A549 (cell line): ENCODE results near the gene ITGA11. TPM values are rescaled to one million over a fixed set of nuclear protein-coding genes. Genes with fewer than 3 reads are reported as not detected.

Source experiments
- ATAC-seq, 2 experiments: fragments of 200-7000 bp in 1 of 2; fragments of >200 bp in 1 of 2; cut with Nextera tagmentation in 1 of 2; cut with Tn5 transposase in 1 of 2; 3 replicates each; pipeline versions ENCODE4 v1.8.0 to v1.9.1; 2018 to 2020; ENCODE audit warnings: mild to moderate bottlenecking in 1 of 2, moderate library complexity in 1 of 2
- CTCF ChIA-PET: fragments of 300-600 bp; sonication (Branson Sonifier 250); formaldehyde crosslinking; extraction: SDS; loops from one replicate; lab custom pipeline; 2021; ENCODE audit warnings: antibody characterized with exemption, inconsistent platforms; lab: Yijun Ruan, JAX
- POLR2A ChIA-PET: fragments of 350-600 bp; formaldehyde crosslinking; extraction: SDS; loops from one replicate; lab custom pipeline; 2021; ENCODE audit warnings: antibody characterized with exemption, inconsistent platforms; lab: Yijun Ruan, JAX
- DNase-seq, 2 experiments: peaks; one replicate each; pipeline versions ENCODE4 v3.0.0 to v3.0.0-alpha.2; 2011 to 2016; ENCODE audit warnings: low read depth in 1 of 2, low spot score in 1 of 2
- FAIRE-seq: peaks from 2 replicates; lab custom pipeline; 2011; peaks lifted over from hg19 to GRCh38; lab: Jason Lieb, UNC
- H3K27ac ChIP-seq, 2 experiments: fragments of >200 bp; sonication (Bioruptor Twin); formaldehyde crosslinking; 3 replicates each; pipeline ENCODE4 v1.5.1; 2016 to 2017
- H3K4me1 ChIP-seq: fragments of >200 bp; sonication (Bioruptor Twin); formaldehyde crosslinking; 3 replicates; pipeline ENCODE4 v1.6.1; 2016
- H3K4me2 ChIP-seq: fragments of >200 bp; sonication (Bioruptor Twin); formaldehyde crosslinking; 3 replicates; pipeline ENCODE4 v1.6.1; 2016
- H3K4me3 ChIP-seq: fragments of >200 bp; sonication (Bioruptor Twin); formaldehyde crosslinking; 3 replicates; pipeline ENCODE4 v1.5.1; 2016
- H3K9me3 ChIP-seq: fragments of >200 bp; sonication (Bioruptor Twin); formaldehyde crosslinking; 3 replicates; pipeline ENCODE4 v1.6.1; 2016
- EHF ChIP-seq: fragments of 250-450 bp; sonication (Bioruptor Pico); IDR thresholded peaks from 2 replicates; pipeline ENCODE4 v1.5.0; 2020; ENCODE audit warnings: mild to moderate bottlenecking
- FOXS1 ChIP-seq: fragments of 250-450 bp; sonication (Bioruptor Pico); IDR thresholded peaks from 2 replicates; pipeline ENCODE4 v1.5.0; 2020; ENCODE audit warnings: mild to moderate bottlenecking, moderate library complexity
- HOXA7 ChIP-seq: fragments of 250-450 bp; sonication (Bioruptor Pico); IDR thresholded peaks from 2 replicates; pipeline ENCODE4 v1.5.0; 2020; ENCODE audit warnings: mild to moderate bottlenecking, moderate library complexity
- MAFK ChIP-seq: fragments of 450-650 bp; IDR thresholded peaks from 2 replicates; pipeline ENCODE4 v1.6.1; 2014; ENCODE audit not compliant: partially characterized antibody
- RAD21 ChIP-seq, 2 experiments: fragments of >200 bp in 1 of 2; sonication (Bioruptor Twin) in 1 of 2; formaldehyde crosslinking in 1 of 2; IDR thresholded peaks in 1 of 2; conservative IDR thresholded peaks in 1 of 2; 2 replicates in 1 of 2; 3 replicates in 1 of 2; pipeline ENCODE4 v1.6.1; 2012 to 2018; ENCODE audit warnings: inconsistent platforms in 1 of 2
- ZFP36 ChIP-seq: fragments of 450-650 bp; IDR thresholded peaks from 2 replicates; pipeline ENCODE4 v1.6.1; 2014; ENCODE audit warnings: borderline replicate concordance; ENCODE audit not compliant: partially characterized antibody
- WGBS: methylation state at CpG from one replicate; pipeline ENCODE4 v1.1.6; 2017; ENCODE audit errors: missing lambda C conversion rate; 5-methylcytosine and 5-hydroxymethylcytosine counted together
- polyA plus RNA-seq, 4 experiments: library from polyadenylated mRNA; depleted of rRNA in 3 of 4; stranded (reverse); fragments of >200 nt; fragmentation: RNase III in 1 of 4; extraction: RNeasy Plus Mini Kit Qiagen cat#74134 plus additional on column Dnase treatment in 1 of 4; gene quantifications; 2 replicates in 3 of 4; 3 replicates in 1 of 4; pipeline ENCODE4 v1.2.3, GENCODE V29; 2011 to 2017
- TF ChIP-seq, protein P1 (sequence below): fragments of 450-650 bp; IDR thresholded peaks from 2 replicates; pipeline ENCODE4 v1.6.1; 2014; ENCODE audit warnings: antibody characterized with exemption
- TF ChIP-seq, protein P2 (sequence below): fragments of 250-450 bp; sonication (Bioruptor Pico); IDR thresholded peaks from 2 replicates; pipeline ENCODE4 v1.5.0; 2020; ENCODE audit warnings: low read depth, mild to moderate bottlenecking, moderate library complexity
- TF ChIP-seq, protein P3 (sequence below): IDR thresholded peaks from 2 replicates; pipeline ENCODE4 v1.6.1; 2012

Gene ITGA11
- polyA plus RNA-seq, 2 of the 4 experiments (the other 2 are of a cell fraction): 8.3 to 17.2 TPM

DNA sequence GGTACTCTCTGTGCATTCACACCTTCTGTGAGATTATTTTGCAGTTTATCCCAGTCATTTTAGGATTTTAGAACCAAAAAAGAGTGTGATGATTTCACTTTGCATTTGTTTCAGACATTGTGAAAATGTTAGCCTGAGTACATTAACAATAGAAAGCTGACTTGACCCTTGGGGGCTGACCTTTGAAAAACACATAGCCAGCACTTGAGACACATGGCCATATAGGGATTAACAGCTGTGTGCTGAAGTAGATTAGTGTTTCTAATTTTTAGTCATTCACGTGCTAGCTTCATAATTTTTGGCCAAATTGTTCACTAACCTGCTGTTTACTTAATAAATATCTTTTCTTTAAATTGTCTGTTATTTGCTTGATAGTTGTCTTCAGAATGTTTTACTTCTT is 151.0 kb downstream of the ITGA11 start:
- TF ChIP-seq, protein P1, sequence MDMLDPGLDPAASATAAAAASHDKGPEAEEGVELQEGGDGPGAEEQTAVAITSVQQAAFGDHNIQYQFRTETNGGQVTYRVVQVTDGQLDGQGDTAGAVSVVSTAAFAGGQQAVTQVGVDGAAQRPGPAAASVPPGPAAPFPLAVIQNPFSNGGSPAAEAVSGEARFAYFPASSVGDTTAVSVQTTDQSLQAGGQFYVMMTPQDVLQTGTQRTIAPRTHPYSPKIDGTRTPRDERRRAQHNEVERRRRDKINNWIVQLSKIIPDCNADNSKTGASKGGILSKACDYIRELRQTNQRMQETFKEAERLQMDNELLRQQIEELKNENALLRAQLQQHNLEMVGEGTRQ: no peak
- TF ChIP-seq FOXS1 (CRISPR knock-in tag): no peak
- TF ChIP-seq RAD21 (conservative IDR thresholded peaks at IDR 0.05 in 1 of 2, IDR thresholded peaks at IDR 0.05 in 1 of 2): no peak
- TF ChIP-seq EHF (CRISPR knock-in tag): no peak
- TF ChIP-seq HOXA7 (CRISPR knock-in tag): no peak
- ATAC-seq: no peak
- ChIA-PET CTCF (interaction anchor here (0.6 to 9.1 kb wide), 12 partner anchors 7 to 393 kb away, joined by 3 to 86 read pairs (median 3); no protein-coding TSS in a partner anchor), POLR2A (interaction anchor here (0.8 kb wide), 1 partner anchor 9 kb away, joined by 3 read pairs; no protein-coding TSS in a partner anchor)
- peak overlapping the region; percentile 89 for H3K4me2 ChIP-seq
- H3K9me3 ChIP-seq: peaks cover 6% of the 10 kb centered on the region; the same call in 1 of the 3 replicates
- DNase-seq: no peak
- peaks cover 51% of the 10 kb centered on the region for H3K4me1 ChIP-seq
- 57% methylated on average over 1 of the region's 1 CpG for WGBS
- FAIRE-seq: no peak
- 0 out of 3 replicates have a peak overlapping the region, but pooled peaks have one; percentile 69 for H3K4me3 ChIP-seq
- no peak overlapping the region for H3K27ac ChIP-seq

DNA sequence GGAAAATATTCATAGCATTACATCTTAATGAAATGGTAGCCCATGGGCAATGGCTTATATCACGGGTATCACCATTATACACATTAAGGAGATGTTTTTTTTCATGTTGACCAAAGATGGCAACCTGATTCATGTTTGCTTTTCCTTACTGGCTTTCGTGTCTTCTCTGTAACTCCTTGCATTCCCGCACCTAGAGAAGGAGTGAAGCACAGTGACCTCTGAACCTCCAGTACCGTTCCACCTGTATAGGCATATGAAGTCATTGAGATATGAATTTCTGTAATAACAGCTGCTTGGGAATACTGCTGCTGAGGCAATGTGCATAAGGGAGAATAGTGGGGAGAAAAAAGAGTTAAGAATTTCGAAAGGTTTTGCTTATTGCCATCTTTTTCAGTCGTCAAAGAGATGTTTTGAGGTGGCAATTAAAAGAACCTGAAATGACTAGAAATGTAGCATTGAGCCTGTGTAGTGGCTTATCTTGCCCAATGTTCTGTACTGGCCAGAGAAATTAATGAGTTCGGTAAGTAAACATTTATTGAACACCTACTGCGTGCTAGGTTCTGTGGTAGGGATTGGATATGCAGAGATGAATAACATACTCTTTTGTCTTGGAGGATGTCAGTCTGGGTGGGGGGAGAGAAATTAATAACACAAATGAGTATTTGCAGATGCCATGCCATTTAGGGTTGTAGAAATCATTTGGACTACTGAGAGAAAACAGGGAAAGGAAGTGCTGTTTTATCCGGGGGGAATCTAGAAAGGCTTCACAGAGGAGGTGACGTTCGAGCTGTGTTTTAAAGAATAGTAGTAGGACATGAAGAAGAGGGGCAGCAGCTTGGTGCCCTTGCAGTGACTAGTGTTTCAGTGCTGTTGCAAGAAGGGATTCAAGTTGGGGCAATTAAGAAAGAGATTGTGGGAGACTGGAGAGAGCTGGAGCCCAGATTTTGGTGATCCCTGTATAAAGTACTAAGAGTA is 151.9 kb downstream of the ITGA11 start:
- ATAC-seq (no peak), DNase-seq (no peak), FAIRE-seq (no peak)
- H3K4me1 ChIP-seq: peaks cover 50% of the 10 kb centered on the region
- TF ChIP-seq, protein P2, sequence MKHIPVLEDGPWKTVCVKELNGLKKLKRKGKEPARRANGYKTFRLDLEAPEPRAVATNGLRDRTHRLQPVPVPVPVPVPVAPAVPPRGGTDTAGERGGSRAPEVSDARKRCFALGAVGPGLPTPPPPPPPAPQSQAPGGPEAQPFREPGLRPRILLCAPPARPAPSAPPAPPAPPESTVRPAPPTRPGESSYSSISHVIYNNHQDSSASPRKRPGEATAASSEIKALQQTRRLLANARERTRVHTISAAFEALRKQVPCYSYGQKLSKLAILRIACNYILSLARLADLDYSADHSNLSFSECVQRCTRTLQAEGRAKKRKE: no peak
- peak; percentile 93 for TF ChIP-seq ZFP36
- H3K9me3 ChIP-seq: peaks cover 6% of the 10 kb centered on the region; the same call in 1 of the 3 replicates
- H3K4me3 ChIP-seq: peak overlapping the region; percentile 69
- 31% methylated on average over 11 of the region's 11 CpGs for WGBS
- POLR2A ChIA-PET: interaction anchor here (0.8 to 1.2 kb wide), 2 partner anchors 8 to 11 kb away, joined by 3 read pairs; no protein-coding TSS in a partner anchor
- CTCF ChIA-PET: interaction anchor here (0.6 to 9.1 kb wide), 15 partner anchors 8 to 596 kb away, joined by 3 to 86 read pairs (median 3); no protein-coding TSS in a partner anchor
- peak overlapping the region in 1 of 2 experiments; percentile 33; a peak in 4 of 6 replicates for H3K27ac ChIP-seq
- peak overlapping the region; percentile 89 for H3K4me2 ChIP-seq

DNA sequence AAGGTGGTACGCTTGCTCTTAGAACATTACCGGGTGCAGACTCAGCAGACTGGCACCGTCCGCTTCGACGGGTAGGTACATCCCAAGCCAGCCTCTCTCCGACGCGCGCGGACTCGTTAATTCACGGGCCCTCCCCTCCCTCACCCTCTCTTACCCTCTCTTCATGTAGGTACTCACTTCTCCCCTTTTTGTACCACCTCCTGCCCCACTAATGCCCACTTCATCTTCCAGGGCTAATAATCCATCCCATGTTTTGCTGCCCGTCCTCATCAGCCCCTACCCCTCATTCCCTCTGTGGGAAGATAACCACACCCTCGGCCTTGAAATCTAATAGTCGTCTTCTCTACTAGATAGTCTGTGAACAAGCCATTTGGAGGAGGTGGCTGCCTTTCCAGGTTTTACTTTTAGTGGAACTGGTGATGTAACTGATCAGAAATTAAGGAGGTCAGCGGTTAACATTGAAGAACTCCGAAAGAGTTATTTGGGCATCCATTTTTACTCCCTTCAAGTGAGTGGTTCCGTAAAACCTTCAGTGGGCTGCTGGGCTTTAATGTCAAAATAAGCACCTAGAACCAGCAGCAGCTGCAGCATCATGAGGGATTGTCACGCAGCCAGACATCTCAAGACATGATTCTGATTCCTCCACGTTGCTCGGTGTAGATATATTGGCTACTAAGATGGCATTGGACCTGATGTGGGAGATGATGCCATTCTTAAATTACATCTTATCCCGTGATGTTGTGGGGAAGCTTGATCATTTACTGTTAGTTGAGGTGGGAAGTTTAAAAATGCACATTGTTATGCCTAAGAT is 153.2 kb downstream of the ITGA11 start:
- Histone ChIP-seq H3K9me3 (no peaks in the 10 kb centered on the region), H3K4me1 (peaks cover 60% of the 10 kb centered on the region), H3K27ac (peak overlapping the region; percentile 94 to 97), H3K4me2 (peak overlapping the region; percentile 89), H3K4me3 (peak overlapping the region; percentile 69)
- no peak for DNase-seq
- CTCF ChIA-PET: interaction anchor here (1.0 to 9.1 kb wide), 10 partner anchors 10 to 597 kb away, joined by 3 to 86 read pairs (median 4); no protein-coding TSS in a partner anchor
- 2% methylated on average over 23 of the region's 23 CpGs for WGBS
- POLR2A ChIA-PET: interaction anchor here (1.2 to 4.0 kb wide), 7 partner anchors 10 to 646 kb away, joined by 3 to 35 read pairs (median 15); no protein-coding TSS in a partner anchor
- peak; percentile 79 for TF ChIP-seq MAFK
- TF ChIP-seq, protein P3, sequence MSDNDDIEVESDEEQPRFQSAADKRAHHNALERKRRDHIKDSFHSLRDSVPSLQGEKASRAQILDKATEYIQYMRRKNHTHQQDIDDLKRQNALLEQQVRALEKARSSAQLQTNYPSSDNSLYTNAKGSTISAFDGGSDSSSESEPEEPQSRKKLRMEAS: no peak
- no peak for FAIRE-seq
- ATAC-seq: peak; percentile 16 to 28; a peak in 5 of 6 replicates

DNA sequence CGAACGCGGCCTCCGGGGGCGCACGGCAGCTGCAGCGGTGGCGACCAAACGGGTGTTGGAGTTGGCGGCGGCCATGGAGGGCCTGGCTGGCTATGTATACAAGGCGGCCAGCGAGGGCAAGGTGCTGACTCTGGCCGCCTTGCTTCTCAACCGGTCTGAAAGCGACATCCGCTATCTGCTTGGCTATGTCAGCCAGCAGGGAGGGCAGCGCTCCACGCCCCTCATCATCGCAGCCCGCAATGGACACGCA is 153.7 kb downstream of the ITGA11 start:
- DNase-seq (peak; percentile 56 to 86), FAIRE-seq (no peak), ATAC-seq (peak in 1 of 2 experiments; percentile 71; a peak in 3 of 6 replicates)
- TF ChIP-seq FOXS1 (CRISPR knock-in tag): peak; percentile 26; the same call in 1 of the 2 replicates
- TF ChIP-seq, protein P3: no peak
- peak overlapping the region; percentile 89 for H3K4me2 ChIP-seq
- peak overlapping the region; percentile 94 to 97 for H3K27ac ChIP-seq
- ChIA-PET CTCF (interaction anchor here (0.6 to 9.1 kb wide), 9 partner anchors 11 to 396 kb away, joined by 3 to 86 read pairs (median 3); no protein-coding TSS in a partner anchor), POLR2A (interaction anchor here (0.9 to 4.0 kb wide), 16 partner anchors 10 to 1022 kb away, joined by 3 to 35 read pairs (median 10); no protein-coding TSS in a partner anchor)
- H3K9me3 ChIP-seq: no peaks in the 10 kb centered on the region
- WGBS: 2% methylated on average over 20 of the region's 22 CpGs
- peak overlapping the region; percentile 69 for H3K4me3 ChIP-seq
- H3K4me1 ChIP-seq: peaks cover 65% of the 10 kb centered on the region
